A549 treated with ZK216348 at 1 μM for 4 hours (cell line): Measurements from ENCODE around the gene CETN2. TPM values are rescaled to one million over a fixed set of nuclear protein-coding genes. Genes with fewer than 3 reads are reported as not detected.

Source experiments
- total RNA-seq: library from RNA; stranded (reverse); fragments of 200-300 nt; extraction: Qiagen RNA extraction; gene quantifications from 5 replicates; pipeline ENCODE4 v1.2.3, GENCODE V29; 2022; ENCODE audit warnings: low read depth

CETN2 gene
- total RNA-seq: 69.0 to 113 TPM (median 72.2 TPM) in 5 replicates

DNA sequence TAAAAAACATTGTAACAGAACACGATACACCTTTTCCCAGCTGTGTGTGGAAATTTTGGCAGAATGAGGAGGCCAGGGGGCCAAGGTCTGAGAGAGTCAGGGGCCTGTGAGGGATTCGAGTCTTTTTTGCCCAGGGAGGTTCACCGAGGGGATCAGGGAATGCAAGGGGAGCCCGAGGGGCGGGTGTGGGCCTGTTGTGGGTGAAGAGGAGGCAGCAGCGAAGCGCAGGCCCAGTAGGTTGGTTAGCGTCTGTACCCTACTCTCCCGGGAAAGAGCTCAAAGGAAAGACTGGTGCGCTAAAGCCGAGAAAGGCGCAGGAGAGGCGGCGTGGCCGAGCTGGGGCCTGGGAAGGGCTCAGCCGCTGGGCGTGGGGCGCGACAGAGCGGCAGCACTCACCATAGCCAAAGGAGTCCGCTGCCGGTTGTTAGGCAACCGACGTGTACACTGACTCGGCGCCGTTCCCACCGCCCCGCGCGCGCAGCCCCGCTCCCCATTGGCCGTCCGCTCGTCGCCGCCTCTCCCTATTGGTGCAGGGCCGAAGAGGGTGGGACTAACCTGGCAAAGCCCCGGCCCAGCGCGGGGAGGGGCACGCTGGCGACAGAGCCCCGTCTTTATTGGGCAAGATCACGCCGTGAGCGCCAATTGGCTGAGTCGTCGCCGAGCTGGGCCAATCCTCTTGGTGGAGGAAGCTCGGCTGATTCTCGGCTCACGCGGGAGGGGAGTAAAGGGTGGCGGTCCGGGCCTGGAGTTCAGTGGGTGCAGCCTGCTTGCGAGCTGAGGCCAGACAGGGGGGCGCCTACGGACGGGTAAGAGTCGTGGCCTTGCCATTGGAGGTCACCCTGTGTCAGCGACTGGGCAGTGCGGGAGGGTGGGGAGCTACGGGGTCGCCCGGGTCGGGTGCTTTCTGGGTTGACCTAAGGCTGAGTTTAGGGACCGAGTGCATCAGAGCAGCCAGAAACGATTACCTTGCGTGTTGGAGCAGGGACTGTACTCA, at the start of gene CETN2, which contains the start of gene NSDHL:
Gene CETN2, minus strand, starts transcription at position 446 of the 994 bp plus-strand sequence. Its CDS starts 47 bp downstream, at position 399.
Gene NSDHL, plus strand, starts transcription at position 752 of the 994 bp plus-strand sequence. CDS start 15,262 bp downstream, outside the sequence.

Other genes with a start within 250 kb of the CETN2 start
- gene GABRQ, start 192.9 kb downstream of the CETN2 start, total RNA-seq: 0.17 to 0.28 TPM (median 0.20 TPM) in 5 replicates
- gene MAGEA3, start 132.0 kb downstream of the CETN2 start, total RNA-seq: 2.5 to 3.5 TPM (median 2.7 TPM) in 5 replicates
- gene CSAG2, start 121.5 kb downstream of the CETN2 start, total RNA-seq: not detected in 5 replicates
- gene MAGEA2B, start 116.1 kb downstream of the CETN2 start, total RNA-seq: 0.12 to 0.21 TPM in 2 of 5 replicates, not detected in the others
- gene CSAG1, start 97.0 kb downstream of the CETN2 start, total RNA-seq: 0.34 to 0.46 TPM in 2 of 5 replicates, not detected in the others
- gene MAGEA12, start 97.0 kb downstream of the CETN2 start, total RNA-seq: 0.11 to 0.13 TPM (median 0.12 TPM) in 3 of 5 replicates, not detected in the others
- gene MAGEA2, start 76.9 kb downstream of the CETN2 start, total RNA-seq: not detected in 5 replicates
- not detected in 5 replicates for gene CSAG3, start 71.5 kb downstream of the CETN2 start, total RNA-seq
- gene MAGEA6, start 61.1 kb downstream of the CETN2 start, total RNA-seq: 10.4 to 13.2 TPM (median 11.9 TPM) in 5 replicates
- 40.0 to 44.4 TPM (median 41.9 TPM) in 5 replicates for gene NSDHL, start 306 bp upstream of the CETN2 start, total RNA-seq
- 6.7 to 8.8 TPM (median 7.8 TPM) in 5 replicates for gene ZNF185, start 67.3 kb upstream of the CETN2 start, total RNA-seq
- not detected in 5 replicates for gene PNMA5, start 163.4 kb upstream of the CETN2 start, total RNA-seq
- 0.07 to 0.31 TPM (median 0.20 TPM) in 5 replicates for gene PNMA3, start 225.7 kb upstream of the CETN2 start, total RNA-seq
- 2.9 to 6.2 TPM (median 4.6 TPM) in 5 replicates for gene PNMA6A, start 241.7 kb upstream of the CETN2 start, total RNA-seq